ENCODE measurements around the gene PPP1R13B. TPM values are rescaled to one million over a fixed set of nuclear protein-coding genes. Genes with fewer than 3 reads are reported as not detected.

Gene PPP1R13B
- total RNA-seq, 1 experiment from 2014 or later: 3.2 TPM

GRCh38 chr14:103705504-103706284 is 141.7 kb downstream of the PPP1R13B start:
- DNase-seq (ENCODE audit: low read depth, low spot score): no peak
- in situ Hi-C loops (cut with HindIII; ENCODE audit: low pct_unique_long_range_greater_than_20kb, low sequenced_read_pairs): no loop called here

- in situ Hi-C loops (cut with HindIII; ENCODE audit: low pct_unique_long_range_greater_than_20kb, low sequenced_read_pairs): no loop called here
- DNase-seq (ENCODE audit: low read depth, low spot score): no peak
Observed at GRCh38 chr14:103705118-103705503, 142.3 kb downstream of the PPP1R13B start.

GRCh38 chr14:103704708-103705107 is 142.7 kb downstream of the PPP1R13B start:
- DNase-seq (ENCODE audit: low read depth, low spot score): no peak
- in situ Hi-C loops (cut with HindIII; ENCODE audit: low pct_unique_long_range_greater_than_20kb, low sequenced_read_pairs): no loop called here

DNA sequence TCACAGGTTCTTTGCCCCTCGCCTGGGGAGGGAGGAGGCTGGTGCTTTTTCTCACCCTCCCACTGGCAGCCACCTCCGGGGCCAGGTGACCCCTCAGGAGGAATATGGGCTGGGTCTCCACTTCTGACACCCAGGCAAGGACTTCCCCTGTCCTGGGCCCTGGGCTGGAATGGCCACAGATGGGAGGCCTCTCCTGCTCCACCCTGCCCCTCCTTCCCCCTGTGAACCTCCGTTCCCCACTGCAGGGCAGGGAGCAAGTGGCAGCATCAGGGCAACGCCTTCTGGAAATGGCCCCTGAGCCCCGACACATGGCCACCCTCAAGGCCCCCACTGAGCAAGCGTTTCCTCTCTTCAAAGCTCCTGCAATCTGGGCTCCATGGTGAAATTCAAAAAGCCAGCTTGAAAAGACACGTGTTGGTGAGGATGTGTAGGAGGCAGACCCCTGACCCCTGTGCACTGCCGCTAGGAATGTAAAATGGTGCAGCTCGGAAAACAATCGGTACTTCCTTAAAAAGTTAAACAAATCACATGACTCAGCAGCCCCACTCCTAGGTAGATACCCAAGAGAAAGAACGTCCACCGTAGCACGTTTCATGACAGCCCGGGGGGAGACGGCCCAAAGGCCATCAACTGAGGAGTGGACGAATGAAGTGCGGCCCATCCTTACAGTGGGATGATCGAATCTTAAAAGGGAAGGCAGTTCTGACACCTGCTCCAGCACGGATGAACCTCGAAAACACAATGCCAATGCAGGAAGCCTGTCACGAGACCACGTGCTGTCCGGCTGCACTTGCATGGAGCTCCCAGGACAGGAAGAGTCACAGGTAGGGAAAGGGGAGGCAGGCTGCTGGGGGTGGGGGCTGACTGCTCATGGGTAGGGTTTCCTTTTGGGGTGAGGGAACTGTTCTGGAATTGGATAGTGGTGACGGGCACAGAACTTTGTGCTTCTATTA is 143.7 kb downstream of the PPP1R13B start:
- in situ Hi-C loops (cut with HindIII; ENCODE audit: low pct_unique_long_range_greater_than_20kb, low sequenced_read_pairs): no loop called here
- DNase-seq (ENCODE audit: low read depth, low spot score): no peak

DNA sequence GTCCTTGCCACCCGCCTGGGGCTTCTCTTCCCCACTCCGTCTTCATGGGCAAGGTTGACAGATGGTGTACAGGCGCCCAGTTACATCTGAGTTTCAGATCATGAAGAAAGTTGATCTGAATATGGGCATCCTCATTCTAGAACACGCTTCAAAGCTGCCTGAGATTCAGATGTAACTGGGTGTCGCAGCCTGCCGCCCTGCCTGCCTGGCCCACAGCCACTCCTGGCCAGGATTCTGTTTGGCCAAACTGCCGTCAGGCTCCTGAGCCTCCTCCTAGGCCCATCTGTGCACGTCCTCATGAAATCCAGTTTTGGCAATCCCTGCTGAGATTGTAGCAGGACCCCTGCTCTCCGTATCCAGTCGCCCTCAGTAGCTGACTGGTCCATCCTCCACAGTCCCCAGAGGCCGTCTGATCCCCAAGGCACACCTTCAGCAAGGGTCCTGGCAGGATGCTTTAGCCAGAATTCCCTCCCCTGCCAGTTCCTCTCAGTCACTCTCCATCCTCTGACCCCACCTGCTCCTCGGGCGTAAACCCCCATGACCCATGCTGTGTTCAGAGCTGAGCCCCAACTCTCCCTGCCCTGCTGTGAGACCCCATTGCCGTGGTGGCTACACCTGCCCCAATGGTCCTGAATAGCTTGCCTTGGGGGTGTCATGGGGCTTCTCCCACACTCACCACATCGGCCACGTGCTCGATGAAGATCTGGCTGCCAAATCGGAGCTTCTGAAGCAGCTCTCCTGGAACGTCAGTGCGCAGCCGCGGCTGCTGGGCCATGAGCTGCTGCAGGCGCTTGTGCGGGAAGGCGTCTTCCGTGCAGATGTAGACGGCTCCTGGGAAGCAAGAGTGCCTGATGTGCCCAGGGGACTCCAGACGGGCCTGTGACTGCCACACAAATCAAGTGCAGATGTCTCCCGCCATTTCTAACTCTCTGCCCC is 144.6 kb downstream of the PPP1R13B start:
- DNase-seq (ENCODE audit: low read depth, low spot score): no peak
- in situ Hi-C loops (cut with HindIII; ENCODE audit: low pct_unique_long_range_greater_than_20kb, low sequenced_read_pairs): no loop called here

DNA sequence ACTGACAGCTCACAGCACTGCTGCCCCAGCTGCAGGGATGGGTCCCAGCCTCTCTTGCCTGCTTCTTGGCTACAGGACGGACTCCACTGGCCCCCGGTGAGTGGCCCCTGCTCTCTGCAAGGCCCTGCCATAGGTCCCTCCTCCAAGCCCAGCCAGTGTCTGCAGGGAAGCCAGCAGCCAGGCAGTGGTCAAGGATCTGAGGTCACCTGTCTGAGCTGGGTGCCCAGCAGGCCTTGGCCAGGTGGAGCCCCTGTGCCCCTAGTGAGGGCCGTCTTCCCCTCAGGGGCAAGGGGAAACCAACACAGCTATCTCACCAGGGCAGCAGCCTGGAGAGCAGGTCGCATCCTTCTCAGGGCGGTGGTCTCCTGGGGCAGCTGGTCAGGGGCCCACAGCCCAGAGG is 145.3 kb downstream of the PPP1R13B start:
- in situ Hi-C loops (cut with HindIII; ENCODE audit: low pct_unique_long_range_greater_than_20kb, low sequenced_read_pairs): no loop called here
- DNase-seq (ENCODE audit: low read depth, low spot score): no peak

GRCh38 chr14:103700753-103701490 is 146.5 kb downstream of the PPP1R13B start:
- in situ Hi-C loops (cut with HindIII; ENCODE audit: low pct_unique_long_range_greater_than_20kb, low sequenced_read_pairs): no loop called here
- no peak for DNase-seq (ENCODE audit: low read depth, low spot score)

- in situ Hi-C loops (cut with HindIII; ENCODE audit: low pct_unique_long_range_greater_than_20kb, low sequenced_read_pairs): no loop called here
- DNase-seq (ENCODE audit: low read depth, low spot score): no peak
Observed at GRCh38 chr14:103699901-103700752, 147.2 kb downstream of the PPP1R13B start.

- in situ Hi-C loops (cut with HindIII; ENCODE audit: low pct_unique_long_range_greater_than_20kb, low sequenced_read_pairs): no loop called here
Observed at GRCh38 chr14:103699261-103699661, 148.1 kb downstream of the PPP1R13B start.

DNA sequence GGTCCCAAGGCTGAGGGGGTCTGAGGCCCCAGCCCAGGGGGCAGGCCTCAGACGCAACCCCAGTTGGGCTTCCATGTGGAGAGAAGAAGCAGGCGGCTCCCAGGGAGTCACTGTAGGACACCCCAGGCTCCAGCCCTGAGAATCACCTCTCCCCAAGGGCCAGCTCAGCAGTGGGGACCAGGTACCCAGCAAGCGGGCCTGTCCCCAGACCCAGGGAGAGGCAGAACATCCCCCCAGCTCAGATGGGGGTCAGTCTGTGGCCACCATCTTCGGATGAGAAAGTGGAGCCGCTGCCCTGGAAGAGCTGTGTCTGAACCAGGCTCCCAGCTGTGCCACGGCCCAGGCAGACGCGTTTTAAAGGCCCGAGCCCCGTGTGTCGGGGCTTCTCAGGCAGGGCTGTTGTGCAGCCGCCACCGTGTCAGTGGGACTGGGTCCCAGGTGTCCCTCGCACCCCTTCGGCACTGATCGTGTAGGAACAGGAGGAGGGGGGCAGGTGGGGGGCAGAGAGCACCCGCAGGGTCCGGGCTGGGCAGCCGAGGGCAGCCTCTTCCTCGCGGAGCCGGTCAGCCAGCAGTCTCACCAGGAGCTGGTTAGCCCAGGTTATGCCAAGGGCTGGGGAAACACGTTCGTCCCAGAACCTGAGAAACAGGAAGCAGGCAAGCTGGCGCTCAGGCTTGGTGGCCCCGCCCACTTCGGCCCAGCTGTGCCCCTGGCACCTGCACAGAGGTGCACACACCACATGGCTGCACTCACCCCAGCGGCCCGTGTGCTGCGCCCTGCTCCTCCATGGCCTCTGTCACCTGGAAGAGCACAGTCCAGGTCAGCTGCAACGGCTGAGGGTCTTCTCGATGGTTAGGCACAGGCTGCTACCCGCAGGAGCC is 148.8 kb downstream of the PPP1R13B start:
- in situ Hi-C loops (cut with HindIII; ENCODE audit: low pct_unique_long_range_greater_than_20kb, low sequenced_read_pairs): no loop called here
- DNase-seq (ENCODE audit: low read depth, low spot score): no peak

More at GRCh38 chr14:103699261-103699661, 148.1 kb downstream of the PPP1R13B start:
- DNase-seq (ENCODE audit: low read depth, low spot score): no peak

GRCh38 chr14:103697603-103698379 is 149.6 kb downstream of the PPP1R13B start:
- DNase-seq (ENCODE audit: low read depth, low spot score): no peak
- in situ Hi-C loops (cut with HindIII; ENCODE audit: low pct_unique_long_range_greater_than_20kb, low sequenced_read_pairs): no loop called here

DNA sequence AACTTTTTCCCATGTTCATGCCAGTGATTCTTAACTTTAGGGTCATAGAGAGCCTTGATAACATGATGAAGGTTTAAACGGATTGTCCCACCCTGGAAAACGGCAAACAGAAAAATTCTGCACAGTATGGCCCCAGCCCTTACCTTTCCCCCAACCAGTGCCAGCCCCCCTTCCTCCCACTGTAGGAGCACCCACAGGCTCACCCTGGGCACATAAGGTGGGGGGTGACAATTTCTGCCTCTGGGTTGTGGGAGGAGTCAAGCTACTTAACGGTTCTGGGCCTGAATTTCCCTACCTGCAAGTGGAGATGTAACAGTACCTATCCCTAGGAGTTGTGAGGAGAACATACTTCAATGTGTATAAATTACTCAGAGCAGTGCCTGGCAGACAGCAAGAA is 150.2 kb downstream of the PPP1R13B start:
- in situ Hi-C loops (cut with HindIII; ENCODE audit: low pct_unique_long_range_greater_than_20kb, low sequenced_read_pairs): no loop called here
- DNase-seq (ENCODE audit: low read depth, low spot score): no peak

DNA sequence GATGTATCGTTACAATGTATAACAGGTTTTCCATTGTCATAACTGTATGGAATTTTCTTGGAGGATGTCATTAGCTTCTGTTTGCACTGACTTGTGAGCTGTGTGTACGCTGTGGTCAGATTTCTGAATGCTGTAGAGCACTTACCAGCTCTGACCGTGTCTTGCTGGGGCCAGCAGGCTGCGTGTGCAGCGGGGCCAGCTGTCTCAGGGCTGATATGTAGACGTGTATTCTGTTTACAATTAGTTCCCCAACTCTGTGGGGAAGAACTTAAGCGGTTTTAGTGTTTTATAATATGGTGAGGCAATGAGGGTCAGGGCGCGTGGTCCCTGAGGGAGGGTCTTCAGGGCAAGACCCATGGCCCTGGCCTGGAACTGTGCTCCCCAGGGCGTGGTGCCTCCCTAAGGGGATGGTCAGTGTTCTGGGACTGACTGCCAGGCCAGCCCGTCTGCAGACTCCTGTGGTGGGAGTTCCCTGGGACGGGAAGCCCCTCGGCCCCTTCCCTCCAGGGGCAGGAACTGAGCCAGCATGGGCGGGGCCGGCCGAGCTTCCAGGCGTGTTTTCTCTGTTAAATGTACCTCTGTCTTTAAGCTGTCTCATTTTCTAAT is 150.8 kb downstream of the PPP1R13B start:
- no peak for DNase-seq (ENCODE audit: low read depth, low spot score)
- in situ Hi-C loops (cut with HindIII; ENCODE audit: low pct_unique_long_range_greater_than_20kb, low sequenced_read_pairs): no loop called here

DNA sequence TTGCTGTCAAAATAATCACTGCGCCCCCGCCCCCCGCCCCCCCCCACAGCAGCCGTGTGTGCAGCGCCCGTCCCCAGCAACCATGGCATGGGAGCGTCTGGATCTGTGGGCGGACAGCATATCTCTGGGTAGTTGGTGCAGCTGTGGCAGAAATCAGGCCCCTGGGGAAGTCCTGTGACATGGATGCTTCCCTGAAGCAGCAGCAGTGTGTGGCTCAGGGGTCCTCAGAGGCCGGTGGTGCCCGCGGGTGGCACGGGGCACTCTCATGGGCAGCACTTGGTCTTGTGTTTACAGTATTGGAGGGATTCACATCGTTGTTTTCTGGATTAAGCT is 151.3 kb downstream of the PPP1R13B start:
- DNase-seq (ENCODE audit: low read depth, low spot score): no peak
- in situ Hi-C loops (cut with HindIII; ENCODE audit: low pct_unique_long_range_greater_than_20kb, low sequenced_read_pairs): no loop called here

Data from SK-MEL-5 (cell line).